Upper lobe of right lung (tissue), 1 donor: Measurements from ENCODE around the gene KAT8. TPM values are rescaled to one million over a fixed set of nuclear protein-coding genes. Genes with fewer than 3 reads are reported as not detected.
"Not testable (repeated sequence)": the region's sequence is repeated elsewhere in the genome, so short reads cannot be mapped to it uniquely, and the experiment has no call there.

Experiments
- ATAC-seq: fragments of 200-7000 bp; cut with Tn5 transposase; one replicate; pipeline ENCODE4 v1.9.1; 2020; ENCODE audit warnings: mild to moderate bottlenecking, moderate library complexity
- DNase-seq: peaks from one replicate; pipeline ENCODE4 v3.0.0-alpha.2; 2020
- H3K27ac ChIP-seq: fragments of 200-600 bp; one replicate; pipeline ENCODE4 v1.8.0; 2022
- H3K27me3 ChIP-seq: fragments of 200-600 bp; one replicate; pipeline ENCODE4 v1.8.0; 2022; ENCODE audit warnings: mild to moderate bottlenecking
- H3K36me3 ChIP-seq: fragments of 200-600 bp; one replicate; pipeline ENCODE4 v1.8.0; 2022
- H3K4me1 ChIP-seq: fragments of 200-600 bp; one replicate; pipeline ENCODE4 v1.8.0; 2022
- H3K4me3 ChIP-seq: fragments of 200-600 bp; one replicate; pipeline ENCODE4 v1.8.0; 2022; ENCODE audit warnings: mild to moderate bottlenecking
- H3K9me3 ChIP-seq: fragments of 200-600 bp; one replicate; pipeline ENCODE4 v1.8.0; 2022
- CTCF ChIP-seq: fragments of 200-600 bp; IDR thresholded peaks from one replicate; pipeline ENCODE4 v1.8.0; 2022; ENCODE audit warnings: antibody characterized with exemption
- intact Hi-C: fragments of 100-400 bp; cut with DNase I; formaldehyde crosslinking; loops from one replicate; pipeline ENCODE4 v1.11.0; 2022
- total RNA-seq: library from RNA; stranded (reverse); fragmentation: NEBNext Ultra II Directional; extraction: Animal tissue kit (Norgen Biotek cat#: 25700); gene quantifications from one replicate; pipeline ENCODE4 v1.2.1, GENCODE V29; 2021
- donor health status: DM: no; HTN: yes; CAD: no; lungs with severe emphysema.

The KAT8 gene
- total RNA-seq, 1 donor from 2014 or later: 80.4 TPM

- Histone ChIP-seq H3K36me3 (peaks cover 11% of the 10 kb centered on the region), H3K27me3 (no peaks in the 10 kb centered on the region), H3K27ac (peak overlapping the region; percentile 80), H3K4me1 (peaks cover 18% of the 10 kb centered on the region), H3K4me3 (peak overlapping the region; percentile 93), H3K9me3 (no peaks in the 10 kb centered on the region)
- TF ChIP-seq CTCF: no peak
- no peak for DNase-seq
- intact Hi-C loops: no loop called here
- no peak for ATAC-seq
These were observed 23.4 kb upstream of the KAT8 start for GRCh38 chr16:31094088-31094423.

GRCh38 chr16:31094424-31095120 is 22.9 kb upstream of the KAT8 start, which contains the start of gene VKORC1:
Gene VKORC1, minus strand, starts transcription at chr16:31094797. Its CDS starts 68 bp downstream, at chr16:31094729.
- Histone ChIP-seq H3K9me3 (no peaks in the 10 kb centered on the region), H3K27ac (peak within 1 kb of the TSS; percentile 80), H3K4me1 (peaks cover 18% of the 10 kb centered on the region), H3K36me3 (peaks cover 11% of the 10 kb centered on the region), H3K27me3 (no peaks in the 10 kb centered on the region), H3K4me3 (peak within 1 kb of the TSS; percentile 93)
- TF ChIP-seq CTCF: no peak
- DNase-seq: peak; percentile 97
- intact Hi-C loops: no loop called here
- ATAC-seq: peak; percentile 96

GRCh38 chr16:31099860-31100638 is 17.4 kb upstream of the KAT8 start:
- no peak for ATAC-seq
- no peak for TF ChIP-seq CTCF
- no peak overlapping the region for H3K4me3 ChIP-seq
- H3K27ac ChIP-seq: no peak overlapping the region
- H3K36me3 ChIP-seq: no peaks in the 10 kb centered on the region
- intact Hi-C loops: no loop called here
- no peaks in the 10 kb centered on the region for H3K27me3 ChIP-seq
- DNase-seq: no peak
- no peaks in the 10 kb centered on the region for H3K9me3 ChIP-seq
- H3K4me1 ChIP-seq: peaks cover 10% of the 10 kb centered on the region

- DNase-seq, H3K4me3 ChIP-seq, H3K27ac ChIP-seq, H3K27me3 ChIP-seq, intact Hi-C loops, ATAC-seq, H3K9me3 ChIP-seq, H3K36me3 ChIP-seq, H3K4me1 ChIP-seq: not testable (repeated sequence)
These were observed 16.4 kb upstream of the KAT8 start for GRCh38 chr16:31100876-31101641.

GRCh38 chr16:31105677-31106213 is 11.7 kb upstream of the KAT8 start:
- no peaks in the 10 kb centered on the region for H3K27me3 ChIP-seq
- peak; percentile 81 for TF ChIP-seq CTCF
- peaks cover 11% of the 10 kb centered on the region for H3K36me3 ChIP-seq
- intact Hi-C loops: no loop called here
- peak overlapping the region; percentile 65 for H3K27ac ChIP-seq
- ATAC-seq (peak; percentile 95), DNase-seq (peak; percentile 94)
- peaks cover 20% of the 10 kb centered on the region for H3K4me1 ChIP-seq
- H3K4me3 ChIP-seq: peak overlapping the region; percentile 6
- no peaks in the 10 kb centered on the region for H3K9me3 ChIP-seq
